Measurements from ENCODE around the gene CAPN11.

DNA sequence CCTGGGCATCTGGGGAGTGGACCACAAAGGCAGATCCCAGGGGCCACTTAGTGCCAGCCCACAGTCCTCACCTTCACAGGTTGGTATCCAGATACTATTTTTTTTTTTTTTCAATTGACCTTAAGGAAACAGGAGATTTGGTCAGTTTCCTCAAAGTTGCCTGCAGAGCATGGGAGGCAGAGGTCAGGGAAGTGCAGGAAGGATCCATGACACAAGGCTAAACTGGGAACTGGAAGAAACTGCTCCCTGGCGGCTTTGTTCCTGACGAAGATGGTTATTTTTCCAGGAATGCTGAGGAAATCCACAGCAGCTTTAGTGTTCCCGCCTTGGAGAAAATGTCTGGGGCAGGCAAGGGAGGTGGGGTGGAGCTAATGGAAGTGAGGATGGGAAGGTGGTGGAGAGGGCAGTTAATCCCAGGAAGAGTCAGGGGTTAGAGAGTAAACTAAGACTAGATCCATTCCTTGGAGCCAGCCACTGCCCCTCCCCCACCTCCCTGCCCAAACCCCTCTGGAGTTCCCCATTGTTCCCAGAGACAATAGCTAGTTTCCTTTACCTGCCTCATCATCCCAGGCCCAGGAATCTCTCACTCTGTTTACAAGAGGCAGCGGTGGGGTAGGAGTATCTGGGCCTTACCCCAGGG lies 43.8 kb downstream of the CAPN11 start:
- TF ChIP-seq GABPA (tag; conservative IDR thresholded peaks at IDR 0.05; ENCODE audit: low read depth) (no peak), ZNF146 (CRISPR knock-in tag; IDR thresholded peaks at IDR 0.05; ENCODE audit: unreplicated experiment) (no peak), SMARCE1 (IDR thresholded peaks at IDR 0.05) (no peak), MXI1 (IDR thresholded peaks at IDR 0.05; ENCODE audit: low read depth, low read length) (no peak), ZKSCAN1 (IDR thresholded peaks at IDR 0.05; ENCODE audit: low read depth, low read length) (no peak), COPS2 (conservative IDR thresholded peaks at IDR 0.05) (no peak), FOXM1 (IDR thresholded peaks at IDR 0.05; ENCODE audit: low read depth) (no peak), FOXM1 (CRISPR knock-in tag; IDR thresholded peaks at IDR 0.05; ENCODE audit: low read depth) (no peak)
- TF ChIP-seq, protein P1, sequence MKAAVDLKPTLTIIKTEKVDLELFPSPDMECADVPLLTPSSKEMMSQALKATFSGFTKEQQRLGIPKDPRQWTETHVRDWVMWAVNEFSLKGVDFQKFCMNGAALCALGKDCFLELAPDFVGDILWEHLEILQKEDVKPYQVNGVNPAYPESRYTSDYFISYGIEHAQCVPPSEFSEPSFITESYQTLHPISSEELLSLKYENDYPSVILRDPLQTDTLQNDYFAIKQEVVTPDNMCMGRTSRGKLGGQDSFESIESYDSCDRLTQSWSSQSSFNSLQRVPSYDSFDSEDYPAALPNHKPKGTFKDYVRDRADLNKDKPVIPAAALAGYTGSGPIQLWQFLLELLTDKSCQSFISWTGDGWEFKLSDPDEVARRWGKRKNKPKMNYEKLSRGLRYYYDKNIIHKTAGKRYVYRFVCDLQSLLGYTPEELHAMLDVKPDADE (conservative IDR thresholded peaks at IDR 0.05; ENCODE audit: control insufficient read depth, low read depth, low read length) = no peak
- TF ChIP-seq, protein P2, sequence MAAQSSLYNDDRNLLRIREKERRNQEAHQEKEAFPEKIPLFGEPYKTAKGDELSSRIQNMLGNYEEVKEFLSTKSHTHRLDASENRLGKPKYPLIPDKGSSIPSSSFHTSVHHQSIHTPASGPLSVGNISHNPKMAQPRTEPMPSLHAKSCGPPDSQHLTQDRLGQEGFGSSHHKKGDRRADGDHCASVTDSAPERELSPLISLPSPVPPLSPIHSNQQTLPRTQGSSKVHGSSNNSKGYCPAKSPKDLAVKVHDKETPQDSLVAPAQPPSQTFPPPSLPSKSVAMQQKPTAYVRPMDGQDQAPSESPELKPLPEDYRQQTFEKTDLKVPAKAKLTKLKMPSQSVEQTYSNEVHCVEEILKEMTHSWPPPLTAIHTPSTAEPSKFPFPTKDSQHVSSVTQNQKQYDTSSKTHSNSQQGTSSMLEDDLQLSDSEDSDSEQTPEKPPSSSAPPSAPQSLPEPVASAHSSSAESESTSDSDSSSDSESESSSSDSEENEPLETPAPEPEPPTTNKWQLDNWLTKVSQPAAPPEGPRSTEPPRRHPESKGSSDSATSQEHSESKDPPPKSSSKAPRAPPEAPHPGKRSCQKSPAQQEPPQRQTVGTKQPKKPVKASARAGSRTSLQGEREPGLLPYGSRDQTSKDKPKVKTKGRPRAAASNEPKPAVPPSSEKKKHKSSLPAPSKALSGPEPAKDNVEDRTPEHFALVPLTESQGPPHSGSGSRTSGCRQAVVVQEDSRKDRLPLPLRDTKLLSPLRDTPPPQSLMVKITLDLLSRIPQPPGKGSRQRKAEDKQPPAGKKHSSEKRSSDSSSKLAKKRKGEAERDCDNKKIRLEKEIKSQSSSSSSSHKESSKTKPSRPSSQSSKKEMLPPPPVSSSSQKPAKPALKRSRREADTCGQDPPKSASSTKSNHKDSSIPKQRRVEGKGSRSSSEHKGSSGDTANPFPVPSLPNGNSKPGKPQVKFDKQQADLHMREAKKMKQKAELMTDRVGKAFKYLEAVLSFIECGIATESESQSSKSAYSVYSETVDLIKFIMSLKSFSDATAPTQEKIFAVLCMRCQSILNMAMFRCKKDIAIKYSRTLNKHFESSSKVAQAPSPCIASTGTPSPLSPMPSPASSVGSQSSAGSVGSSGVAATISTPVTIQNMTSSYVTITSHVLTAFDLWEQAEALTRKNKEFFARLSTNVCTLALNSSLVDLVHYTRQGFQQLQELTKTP (IDR thresholded peaks at IDR 0.05; ENCODE audit: low read depth in 1 of 2, partially characterized antibody in 2 of 2) = no peak

Measured in K562 (cell line).